ENCODE data around the gene KIF26A. TPM values are rescaled to one million over a fixed set of nuclear protein-coding genes. Genes with fewer than 3 reads are reported as not detected.

KIF26A gene
- total RNA-seq, 1 donor: not detected

DNA sequence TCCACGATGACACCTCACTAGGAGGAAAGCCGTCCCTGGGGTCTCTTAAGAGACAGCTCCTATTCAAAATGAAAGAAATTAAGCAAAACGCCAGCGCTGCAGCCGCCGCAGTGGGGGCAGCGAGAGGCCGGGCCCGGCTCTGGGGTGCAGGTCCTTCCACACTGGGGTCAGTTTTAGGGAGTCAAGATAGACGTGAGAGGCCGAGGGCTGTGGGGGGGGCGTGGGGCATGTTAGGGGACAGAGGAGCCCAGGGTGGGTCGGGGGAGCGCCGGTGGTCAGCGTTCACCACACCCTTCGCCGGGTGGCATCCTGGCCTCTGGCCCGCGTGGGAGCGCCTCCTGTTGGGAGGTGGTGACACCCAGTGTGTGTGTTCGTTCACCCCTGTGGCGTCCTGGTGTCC, 25.7 kb downstream of the KIF26A start:
- no peak overlapping the region for H2AFZ ChIP-seq (ENCODE audit: low read length)
- H3K79me2 ChIP-seq (ENCODE audit: insufficient read depth, low read length): no peaks in the 10 kb centered on the region
- no peaks in the 10 kb centered on the region for H3K9me3 ChIP-seq (ENCODE audit: low read depth, low read length)
- no peaks in the 10 kb centered on the region for H4K20me1 ChIP-seq (ENCODE audit: insufficient read depth, low read length)
- no peaks in the 10 kb centered on the region for H3K36me3 ChIP-seq (ENCODE audit: insufficient read depth, low read length)
- no peaks in the 10 kb centered on the region for H3K27me3 ChIP-seq (ENCODE audit: insufficient read depth, low read length)
- TF ChIP-seq, protein P1, sequence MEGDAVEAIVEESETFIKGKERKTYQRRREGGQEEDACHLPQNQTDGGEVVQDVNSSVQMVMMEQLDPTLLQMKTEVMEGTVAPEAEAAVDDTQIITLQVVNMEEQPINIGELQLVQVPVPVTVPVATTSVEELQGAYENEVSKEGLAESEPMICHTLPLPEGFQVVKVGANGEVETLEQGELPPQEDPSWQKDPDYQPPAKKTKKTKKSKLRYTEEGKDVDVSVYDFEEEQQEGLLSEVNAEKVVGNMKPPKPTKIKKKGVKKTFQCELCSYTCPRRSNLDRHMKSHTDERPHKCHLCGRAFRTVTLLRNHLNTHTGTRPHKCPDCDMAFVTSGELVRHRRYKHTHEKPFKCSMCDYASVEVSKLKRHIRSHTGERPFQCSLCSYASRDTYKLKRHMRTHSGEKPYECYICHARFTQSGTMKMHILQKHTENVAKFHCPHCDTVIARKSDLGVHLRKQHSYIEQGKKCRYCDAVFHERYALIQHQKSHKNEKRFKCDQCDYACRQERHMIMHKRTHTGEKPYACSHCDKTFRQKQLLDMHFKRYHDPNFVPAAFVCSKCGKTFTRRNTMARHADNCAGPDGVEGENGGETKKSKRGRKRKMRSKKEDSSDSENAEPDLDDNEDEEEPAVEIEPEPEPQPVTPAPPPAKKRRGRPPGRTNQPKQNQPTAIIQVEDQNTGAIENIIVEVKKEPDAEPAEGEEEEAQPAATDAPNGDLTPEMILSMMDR (IDR thresholded peaks at IDR 0.05; ENCODE audit: extremely low read depth, low read depth, low read length): no peak
- H3K4me1 ChIP-seq (ENCODE audit: insufficient read depth, low read length): no peaks in the 10 kb centered on the region
- no peak overlapping the region for H3K4me2 ChIP-seq (ENCODE audit: insufficient read depth, low read length)
- no peak overlapping the region for H3K4me3 ChIP-seq (ENCODE audit: insufficient read depth, low read length)
- DNase-seq (ENCODE audit: insufficient read length, low spot score, missing footprints): no peak
- no peak overlapping the region for H3K27ac ChIP-seq (ENCODE audit: low read depth, low read length)

DNA sequence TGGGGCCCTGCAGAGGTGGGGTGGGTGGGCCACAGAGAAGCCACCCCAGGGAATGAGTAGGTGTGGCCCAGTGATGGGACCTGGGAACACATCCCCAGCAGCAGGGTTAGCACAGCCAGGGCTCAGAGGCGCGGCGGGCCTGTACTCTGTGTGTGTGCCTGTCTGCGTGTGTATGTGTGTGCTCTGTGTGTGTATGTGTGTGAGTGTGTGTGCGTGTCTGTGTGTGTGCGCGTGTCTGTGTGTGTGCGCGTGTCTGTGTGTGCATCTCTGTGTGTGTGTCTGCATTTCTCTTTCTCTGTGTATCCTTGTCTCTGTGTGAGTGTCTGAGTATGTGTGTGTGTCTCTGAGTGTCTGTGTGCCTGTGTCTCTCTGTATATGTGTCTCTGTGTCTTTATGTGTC, 26.1 kb downstream of the KIF26A start:
- Histone ChIP-seq H3K4me3 (ENCODE audit: insufficient read depth, low read length) (no peak overlapping the region), H3K9me3 (ENCODE audit: low read depth, low read length) (no peaks in the 10 kb centered on the region), H3K79me2 (ENCODE audit: insufficient read depth, low read length) (no peaks in the 10 kb centered on the region), H4K20me1 (ENCODE audit: insufficient read depth, low read length) (no peaks in the 10 kb centered on the region), H3K4me2 (ENCODE audit: insufficient read depth, low read length) (no peak overlapping the region), H3K36me3 (ENCODE audit: insufficient read depth, low read length) (no peaks in the 10 kb centered on the region), H3K4me1 (ENCODE audit: insufficient read depth, low read length) (no peaks in the 10 kb centered on the region), H3K27ac (ENCODE audit: low read depth, low read length) (no peak overlapping the region), H3K27me3 (ENCODE audit: insufficient read depth, low read length) (no peaks in the 10 kb centered on the region), H2AFZ (ENCODE audit: low read length) (no peak overlapping the region)
- no peak for DNase-seq (ENCODE audit: insufficient read length, low spot score, missing footprints)
- TF ChIP-seq, protein P1 (IDR thresholded peaks at IDR 0.05; ENCODE audit: extremely low read depth, low read depth, low read length): no peak

DNA sequence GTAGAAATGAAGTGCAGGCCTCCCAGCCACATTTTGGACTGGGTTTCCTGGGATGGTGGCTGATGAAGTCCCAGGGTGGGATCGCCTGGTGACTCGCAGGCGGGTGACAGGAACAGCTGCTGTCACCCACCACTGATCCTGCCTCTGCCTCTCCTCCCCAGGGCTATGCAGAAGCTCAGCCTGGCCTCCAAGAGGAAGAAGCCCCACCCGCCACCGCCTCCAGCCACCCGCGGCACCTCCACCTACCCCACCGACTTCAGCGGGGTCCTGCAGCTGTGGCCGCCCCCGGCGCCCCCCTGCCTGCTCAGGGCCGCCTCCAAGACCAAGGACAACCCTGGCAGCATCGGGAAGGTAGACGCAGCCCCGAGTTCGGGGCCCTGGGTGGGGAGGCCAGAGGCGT, 28.3 kb downstream of the KIF26A start:
- H3K4me2 ChIP-seq (ENCODE audit: insufficient read depth, low read length): no peak overlapping the region
- H3K4me3 ChIP-seq (ENCODE audit: insufficient read depth, low read length): no peak overlapping the region
- H2AFZ ChIP-seq (ENCODE audit: low read length): no peak overlapping the region
- no peaks in the 10 kb centered on the region for H3K79me2 ChIP-seq (ENCODE audit: insufficient read depth, low read length)
- H3K4me1 ChIP-seq (ENCODE audit: insufficient read depth, low read length): no peaks in the 10 kb centered on the region
- DNase-seq (ENCODE audit: insufficient read length, low spot score, missing footprints): no peak
- no peaks in the 10 kb centered on the region for H4K20me1 ChIP-seq (ENCODE audit: insufficient read depth, low read length)
- TF ChIP-seq, protein P1 (IDR thresholded peaks at IDR 0.05; ENCODE audit: extremely low read depth, low read depth, low read length): no peak
- H3K36me3 ChIP-seq (ENCODE audit: insufficient read depth, low read length): no peaks in the 10 kb centered on the region
- H3K27ac ChIP-seq (ENCODE audit: low read depth, low read length): no peak overlapping the region
- no peaks in the 10 kb centered on the region for H3K9me3 ChIP-seq (ENCODE audit: low read depth, low read length)
- H3K27me3 ChIP-seq (ENCODE audit: insufficient read depth, low read length): no peaks in the 10 kb centered on the region

DNA sequence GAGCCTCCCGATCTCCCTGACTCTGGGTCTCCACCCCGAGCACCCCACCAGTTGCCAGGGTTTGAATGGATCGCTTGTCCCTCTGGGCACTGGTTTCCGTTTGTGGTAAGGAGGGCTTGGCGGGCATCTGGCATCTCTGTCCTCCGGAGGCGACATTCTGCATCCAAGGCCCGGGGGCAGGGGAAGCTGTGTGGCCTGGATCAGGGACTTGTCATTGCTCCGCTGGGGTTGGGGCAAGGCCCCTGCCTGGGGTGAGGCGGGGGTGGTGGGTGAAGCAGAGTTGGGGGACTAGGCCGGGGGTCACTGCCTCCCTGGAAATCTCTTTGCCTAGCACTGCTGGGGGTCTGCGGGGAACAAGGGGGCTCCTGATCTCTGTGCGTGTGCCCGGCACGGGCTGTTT, 30.2 kb downstream of the KIF26A start:
- Histone ChIP-seq H3K4me2 (ENCODE audit: insufficient read depth, low read length) (no peak overlapping the region), H2AFZ (ENCODE audit: low read length) (no peak overlapping the region), H3K27ac (ENCODE audit: low read depth, low read length) (no peak overlapping the region), H3K4me1 (ENCODE audit: insufficient read depth, low read length) (no peaks in the 10 kb centered on the region), H3K36me3 (ENCODE audit: insufficient read depth, low read length) (no peaks in the 10 kb centered on the region), H3K79me2 (ENCODE audit: insufficient read depth, low read length) (no peaks in the 10 kb centered on the region), H3K9me3 (ENCODE audit: low read depth, low read length) (no peaks in the 10 kb centered on the region), H4K20me1 (ENCODE audit: insufficient read depth, low read length) (no peaks in the 10 kb centered on the region), H3K27me3 (ENCODE audit: insufficient read depth, low read length) (no peaks in the 10 kb centered on the region), H3K4me3 (ENCODE audit: insufficient read depth, low read length) (no peak overlapping the region)
- DNase-seq (ENCODE audit: insufficient read length, low spot score, missing footprints): no peak
- TF ChIP-seq, protein P1 (IDR thresholded peaks at IDR 0.05; ENCODE audit: extremely low read depth, low read depth, low read length): no peak
